ENCODE results near the gene TPRG1.
"Not testable (repeated sequence)": the region's sequence is repeated elsewhere in the genome, so short reads cannot be mapped to it uniquely, and the experiment has no call there.

The TPRG1 gene

DNA sequence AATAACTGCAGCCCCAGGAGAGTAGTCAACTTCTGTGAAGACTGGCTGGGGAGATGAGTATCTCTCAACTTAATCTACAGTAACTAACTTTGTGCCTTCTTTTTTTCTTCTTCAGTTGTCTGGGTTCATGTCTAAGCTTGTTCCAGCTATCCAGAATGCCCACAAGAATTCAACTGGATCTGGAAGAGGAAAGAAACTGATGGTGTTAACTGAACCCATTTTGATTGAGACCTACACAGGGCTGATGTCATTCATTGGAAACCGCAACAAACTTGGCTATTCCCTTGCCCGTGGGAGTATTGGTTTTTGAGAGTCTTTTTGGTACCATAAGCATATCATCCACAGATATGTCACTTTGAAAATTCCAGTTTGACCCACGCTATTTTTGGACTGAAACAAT, 148.7 kb downstream of the TPRG1 start:
- DNase-seq = no peak

DNA sequence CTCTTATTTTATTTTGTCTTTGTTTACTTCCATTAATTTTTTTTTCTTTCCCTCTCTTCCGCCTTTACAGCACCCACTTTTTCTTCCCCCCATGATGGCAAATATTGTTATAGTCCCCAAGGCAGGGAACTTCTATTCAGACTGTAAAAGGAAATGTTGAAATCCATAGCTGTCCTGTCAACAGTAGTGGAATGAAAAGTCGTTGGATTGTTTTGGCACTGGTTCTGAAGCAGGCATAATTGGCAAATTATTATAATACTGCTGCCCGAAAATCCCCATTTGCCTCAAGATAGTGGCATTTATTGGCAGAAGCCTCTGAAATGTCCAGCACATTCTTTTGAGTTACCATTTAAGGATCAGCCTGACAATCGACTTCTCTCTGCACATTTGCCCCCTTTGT, 150.6 kb downstream of the TPRG1 start:
- no peak for DNase-seq

DNA sequence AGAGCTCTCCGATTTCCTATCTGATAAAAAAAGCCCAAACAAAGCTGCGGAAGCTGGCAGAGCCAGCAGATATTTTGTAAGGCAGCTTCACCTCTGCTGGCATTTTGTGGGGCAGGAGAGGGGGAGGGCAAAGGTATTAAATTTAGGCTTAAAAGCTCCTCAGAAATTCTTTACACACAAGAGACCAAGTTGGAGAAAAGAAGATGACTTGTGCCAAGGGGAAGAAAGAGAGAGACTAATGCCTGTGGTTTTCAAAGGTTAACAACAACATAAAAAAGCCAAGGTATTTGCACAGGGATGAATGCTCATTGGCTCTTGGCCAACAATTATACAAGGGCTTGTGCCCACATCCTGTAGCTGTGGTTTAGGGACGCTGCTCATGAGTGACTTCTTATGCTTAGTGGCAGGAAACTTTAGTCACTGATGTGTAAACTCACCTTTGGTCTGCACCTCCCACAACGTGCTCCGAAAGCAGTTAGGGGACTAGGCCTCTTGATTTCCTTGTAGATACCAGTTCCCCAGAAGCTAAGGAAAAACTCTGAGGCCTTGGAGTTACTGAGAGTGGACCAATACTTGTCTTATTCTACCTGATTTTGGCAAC, 152.9 kb downstream of the TPRG1 start:
- DNase-seq = peak in 1 of 2 experiments; percentile 36

DNA sequence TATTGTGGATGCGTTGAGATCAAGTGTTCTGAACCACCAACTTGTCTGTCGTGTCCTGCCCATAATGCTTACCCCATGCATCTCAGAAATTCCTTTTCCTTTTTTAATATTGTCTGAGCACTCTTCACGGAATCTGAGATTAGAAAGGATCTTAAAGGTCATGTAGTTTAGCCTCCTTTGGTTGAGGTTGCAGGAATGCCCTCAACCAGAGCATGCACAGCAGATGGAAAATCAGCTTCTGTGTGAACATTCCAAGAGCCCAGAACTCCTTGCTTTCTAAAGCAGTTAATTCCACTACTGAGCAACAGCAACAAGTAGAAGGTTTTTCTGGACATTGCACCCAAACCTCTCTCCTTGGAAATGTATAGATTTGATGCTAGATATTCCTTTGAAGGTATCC, 153.7 kb downstream of the TPRG1 start:
- DNase-seq = no peak

DNA sequence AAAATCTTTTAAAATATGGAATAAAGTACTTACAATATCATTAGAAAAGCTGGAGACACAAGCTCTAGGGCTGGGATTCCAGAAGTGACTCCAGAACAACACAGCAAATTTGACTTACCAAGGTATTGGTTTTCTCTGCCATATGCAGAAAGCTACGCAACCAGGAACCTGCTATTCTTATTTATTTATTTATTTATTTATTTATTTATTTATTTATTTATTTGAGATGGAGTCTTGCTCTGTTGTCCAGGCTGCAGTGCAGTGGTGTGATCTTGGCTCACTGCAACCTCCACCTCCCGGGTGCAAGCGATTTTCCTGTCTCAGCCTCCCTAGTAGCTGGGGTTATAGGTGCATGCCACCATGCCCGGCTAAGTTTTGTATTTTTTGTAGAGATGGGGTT, 157.9 kb downstream of the TPRG1 start:
- not testable (repeated sequence) for DNase-seq

DNA sequence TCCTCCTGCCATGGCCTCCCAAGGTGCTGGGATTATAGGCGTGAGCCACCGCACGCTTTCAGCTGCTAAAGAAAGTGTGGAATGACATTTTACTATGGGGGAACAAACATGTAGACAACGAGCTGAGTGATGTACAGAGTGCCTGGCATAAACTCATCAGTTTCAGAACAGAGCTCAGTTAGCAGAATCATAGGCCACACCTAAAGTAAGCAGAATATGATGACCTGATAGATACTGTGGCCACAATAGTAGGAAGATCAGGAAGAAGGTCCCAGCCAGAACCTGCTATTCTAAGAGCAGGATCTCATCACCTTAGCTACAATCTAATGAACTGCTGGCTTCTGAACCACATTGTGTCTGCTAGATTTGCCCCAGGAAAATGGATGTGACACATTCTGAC, 158.3 kb downstream of the TPRG1 start:
- no peak for DNase-seq

DNA sequence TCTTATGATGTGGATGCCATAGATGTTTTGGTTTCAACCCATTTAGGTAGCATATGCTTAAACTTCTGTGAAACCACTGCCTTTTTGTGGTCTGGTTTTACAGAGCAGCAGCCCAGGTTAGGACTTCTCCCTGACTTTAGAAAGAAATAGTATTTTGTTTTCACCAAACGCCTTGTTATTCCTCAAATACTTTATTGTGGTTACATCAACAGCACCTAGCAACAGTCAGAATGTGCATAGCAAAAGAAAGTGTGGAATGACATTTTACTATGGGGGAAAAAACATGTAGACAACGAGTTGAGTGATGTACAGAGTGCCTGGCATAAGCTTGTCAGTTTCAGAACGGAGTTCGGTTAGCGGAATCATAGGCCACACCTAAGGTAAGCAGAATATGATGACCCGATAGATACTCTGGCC, 159.2 kb downstream of the TPRG1 start:
- DNase-seq = no peak

DNA sequence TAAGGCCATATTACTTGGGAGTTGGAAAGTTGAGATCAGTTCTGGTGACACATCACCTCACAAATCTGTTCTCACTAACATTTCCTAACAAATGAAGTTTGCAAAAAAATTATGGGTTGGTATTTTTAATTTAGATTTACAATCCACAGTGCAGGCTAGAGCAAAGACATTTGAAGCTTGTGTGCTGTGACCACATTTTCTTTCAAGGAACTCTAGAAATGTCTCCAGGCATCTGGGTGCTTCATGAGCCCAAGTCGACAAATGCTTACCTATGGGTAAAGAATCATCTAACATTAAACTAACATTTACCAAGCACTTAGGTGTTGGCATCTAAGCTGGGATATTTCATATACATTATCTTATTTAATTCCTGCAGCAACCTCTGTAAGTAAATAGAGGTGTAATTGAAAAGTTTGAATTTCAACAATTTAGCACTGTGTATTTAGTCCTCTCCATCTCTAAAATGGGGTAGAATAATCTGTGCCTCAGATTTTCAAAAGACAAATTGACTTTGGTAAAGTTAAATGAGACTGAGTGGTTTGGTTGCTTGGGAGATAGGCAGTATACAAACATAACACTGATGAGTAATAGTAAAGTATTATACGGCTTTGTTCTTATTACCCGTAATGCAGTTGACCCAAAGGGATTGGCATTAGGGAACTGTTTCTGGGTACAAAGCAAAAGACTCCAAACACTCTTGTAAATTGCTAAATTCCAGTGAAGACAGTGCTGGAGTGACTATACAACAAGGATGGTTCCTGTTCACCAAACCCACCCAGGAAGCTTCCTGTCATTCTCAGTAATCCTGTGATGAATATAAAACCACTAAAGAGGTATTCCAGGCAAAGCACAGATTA, 162.5 kb downstream of the TPRG1 start:
- no peak for DNase-seq

DNA sequence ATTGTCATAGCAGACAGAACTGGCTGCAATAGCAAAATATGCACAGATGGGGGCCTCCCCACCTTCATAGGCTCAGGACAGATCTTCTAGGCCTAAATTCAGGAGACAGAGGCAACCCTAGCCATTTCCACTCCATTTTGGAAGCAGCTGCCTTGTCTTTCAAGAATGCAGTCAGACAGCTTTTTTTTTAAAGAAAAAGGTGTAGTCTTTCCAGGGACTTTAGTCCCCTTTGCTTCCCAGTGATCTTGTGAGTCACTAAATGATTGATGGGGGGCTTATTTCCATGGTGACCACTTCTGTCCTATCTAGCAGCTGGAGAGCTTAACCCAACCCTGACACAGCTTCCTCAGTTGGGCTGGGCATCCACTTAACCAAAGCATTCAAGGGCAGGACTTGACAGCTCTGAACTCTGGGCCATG, 165.9 kb downstream of the TPRG1 start:
- DNase-seq = no peak

DNA sequence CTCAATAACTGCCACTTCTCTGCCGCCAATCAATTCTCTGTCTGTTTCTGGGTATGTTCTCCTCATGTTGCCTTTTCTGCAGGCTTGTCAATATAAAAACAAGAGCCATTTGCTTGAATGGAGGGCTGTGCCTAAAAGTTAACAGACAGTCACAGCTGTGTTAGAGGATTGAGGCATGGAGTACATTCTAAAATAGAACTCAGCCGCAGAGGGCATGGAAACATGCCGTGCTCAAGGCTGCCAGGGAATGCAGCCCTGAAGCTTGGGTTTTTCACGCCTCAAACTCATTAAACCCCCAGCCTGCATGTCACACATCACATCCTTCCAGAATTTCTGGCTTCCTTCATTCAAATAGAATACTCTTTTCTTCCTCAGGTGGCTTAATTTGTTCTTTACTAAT, 166.6 kb downstream of the TPRG1 start:
- DNase-seq = no peak

DNA sequence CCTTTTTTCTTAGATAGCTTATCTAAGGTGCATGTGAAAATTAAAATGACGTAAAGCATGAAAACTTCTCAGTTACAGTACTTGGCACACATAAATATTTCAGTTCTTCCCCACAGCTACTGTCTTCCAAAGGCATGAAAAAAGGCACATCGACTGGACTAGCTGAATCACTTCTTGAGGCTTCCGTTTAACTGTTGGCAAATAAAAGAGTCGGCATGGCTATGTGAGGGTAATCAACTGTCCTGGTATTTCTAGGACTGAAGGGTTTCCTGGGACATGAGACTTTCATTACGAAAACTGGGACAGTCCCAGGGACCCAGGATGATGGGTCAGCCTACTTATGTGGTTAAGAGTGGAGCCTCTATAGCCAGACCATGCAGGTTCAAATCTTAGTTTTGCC, 168.2 kb downstream of the TPRG1 start:
- no peak for DNase-seq

DNA sequence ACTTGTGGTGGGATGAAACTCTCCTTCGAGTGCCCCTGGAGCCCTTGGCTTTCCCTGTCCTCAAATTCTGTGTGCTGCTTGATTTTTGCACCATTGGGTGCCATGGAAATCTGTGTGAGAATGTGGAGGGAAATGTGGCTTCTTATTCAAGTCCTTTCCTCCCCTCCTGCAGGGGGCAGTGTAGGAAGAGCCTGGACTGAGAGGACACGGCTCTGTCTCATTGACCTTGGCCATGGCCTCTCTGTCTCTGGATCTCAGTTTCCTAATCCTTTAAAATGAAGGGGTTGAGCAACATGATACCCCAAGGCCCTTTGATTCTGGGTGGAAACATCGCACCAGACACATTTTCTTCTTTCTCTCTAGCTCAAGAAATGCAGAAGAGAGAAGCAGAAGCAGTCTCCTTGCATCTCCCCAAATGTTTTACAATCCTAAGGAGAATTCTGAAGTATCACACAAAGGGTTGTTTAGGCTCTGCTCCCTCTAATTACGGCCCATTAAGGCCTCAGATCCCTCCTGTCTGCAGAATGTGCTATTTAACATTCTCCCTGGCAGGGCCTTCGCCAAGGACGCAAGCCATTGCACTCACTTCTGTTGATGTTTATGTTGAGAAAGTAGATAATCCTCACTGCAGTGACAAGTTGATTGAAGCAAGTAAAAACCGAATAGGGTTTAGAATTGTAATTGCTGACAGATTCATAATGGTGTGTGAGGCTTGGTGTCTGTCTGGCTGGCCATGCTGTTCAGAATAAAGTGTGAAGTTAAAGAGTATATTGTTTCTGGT, 169.1 kb downstream of the TPRG1 start:
- no peak for DNase-seq

DNA sequence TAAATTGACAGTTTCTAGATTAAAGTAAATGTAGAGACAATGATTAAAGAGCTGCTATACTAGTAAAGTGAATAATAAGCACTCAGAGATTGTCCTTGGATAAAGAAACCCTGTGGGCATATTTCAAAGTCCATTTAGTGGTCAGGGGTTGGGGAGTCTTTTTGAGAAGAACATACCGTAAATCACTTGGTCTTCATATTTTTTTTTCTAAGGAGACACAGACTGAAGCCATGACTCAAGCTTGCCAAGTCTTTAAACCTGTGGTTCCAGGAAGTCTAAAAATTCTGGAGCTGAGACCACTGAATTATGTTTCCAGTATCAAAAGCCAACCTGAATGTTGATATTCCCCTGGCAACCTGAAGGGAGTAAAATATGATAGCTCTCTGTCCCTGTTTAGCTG, 171.0 kb downstream of the TPRG1 start:
- no peak for DNase-seq

DNA sequence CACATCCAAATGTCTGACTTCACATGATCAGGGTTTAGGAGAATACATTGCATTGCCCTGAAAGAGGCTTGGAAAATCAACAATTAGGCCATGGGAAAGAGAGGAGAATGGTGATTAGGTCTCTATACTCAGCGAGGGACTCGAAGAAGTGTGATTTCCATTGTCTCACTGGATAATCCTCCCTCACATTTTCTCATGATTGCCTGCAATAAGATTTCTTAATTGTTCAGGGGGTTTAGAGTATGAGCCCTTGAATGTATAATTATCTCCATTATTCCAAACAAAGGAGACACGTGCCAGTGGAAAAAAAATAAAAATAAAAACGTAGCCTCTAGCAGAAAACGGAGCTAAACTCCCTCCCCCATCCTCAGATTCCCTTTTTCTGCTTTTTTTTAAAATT, 173.2 kb downstream of the TPRG1 start:
- DNase-seq = no peak

DNA sequence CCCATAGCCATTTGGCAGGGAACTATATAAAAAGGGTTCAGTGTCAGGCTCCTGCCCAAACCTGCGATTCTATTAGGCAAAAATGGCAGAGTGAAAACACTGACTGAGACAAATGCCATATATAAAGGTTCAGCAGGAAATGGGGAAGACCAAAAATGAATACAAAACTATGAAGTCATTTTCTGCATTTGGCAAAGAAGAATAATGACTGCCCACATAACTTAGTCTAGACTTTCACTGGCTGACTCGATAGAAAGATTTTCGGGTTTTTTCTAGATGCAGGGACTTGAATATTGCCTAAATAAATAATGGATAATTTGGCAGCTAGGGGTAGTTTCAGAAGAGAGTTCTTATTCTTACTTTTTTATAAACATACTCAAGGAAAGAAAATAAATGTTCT, 178.0 kb downstream of the TPRG1 start:
- no peak for DNase-seq

DNA sequence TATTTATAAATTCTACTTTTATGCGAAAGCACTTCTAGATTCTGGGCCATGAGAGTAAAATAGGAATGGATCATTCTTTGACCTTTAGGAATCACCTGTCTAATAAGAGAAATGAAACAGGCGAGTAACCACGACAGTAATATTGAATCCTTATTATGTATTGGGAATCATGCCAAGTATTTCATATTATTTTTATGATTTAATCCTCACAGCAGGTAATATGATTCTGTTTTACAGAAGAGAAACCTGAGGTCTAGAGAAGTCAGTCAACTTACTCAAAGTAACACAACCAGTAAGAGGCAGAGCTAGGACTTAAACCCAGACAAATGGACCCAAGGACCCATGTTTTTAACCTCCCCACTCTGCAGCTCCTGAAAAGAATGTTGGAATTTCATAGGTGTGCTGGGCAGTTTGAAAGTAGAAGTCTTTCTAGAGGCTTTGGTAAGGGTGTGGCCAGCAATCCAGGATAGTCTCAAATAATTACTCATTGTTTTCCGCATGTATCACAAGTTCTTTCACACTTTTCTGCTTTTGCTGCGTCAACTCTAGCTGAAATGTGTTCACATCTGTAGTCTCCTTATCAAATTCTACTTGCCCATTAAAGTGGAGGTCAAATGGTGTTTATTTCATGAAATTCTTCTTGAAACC, 181.7 kb downstream of the TPRG1 start:
- DNase-seq = no peak

DNA sequence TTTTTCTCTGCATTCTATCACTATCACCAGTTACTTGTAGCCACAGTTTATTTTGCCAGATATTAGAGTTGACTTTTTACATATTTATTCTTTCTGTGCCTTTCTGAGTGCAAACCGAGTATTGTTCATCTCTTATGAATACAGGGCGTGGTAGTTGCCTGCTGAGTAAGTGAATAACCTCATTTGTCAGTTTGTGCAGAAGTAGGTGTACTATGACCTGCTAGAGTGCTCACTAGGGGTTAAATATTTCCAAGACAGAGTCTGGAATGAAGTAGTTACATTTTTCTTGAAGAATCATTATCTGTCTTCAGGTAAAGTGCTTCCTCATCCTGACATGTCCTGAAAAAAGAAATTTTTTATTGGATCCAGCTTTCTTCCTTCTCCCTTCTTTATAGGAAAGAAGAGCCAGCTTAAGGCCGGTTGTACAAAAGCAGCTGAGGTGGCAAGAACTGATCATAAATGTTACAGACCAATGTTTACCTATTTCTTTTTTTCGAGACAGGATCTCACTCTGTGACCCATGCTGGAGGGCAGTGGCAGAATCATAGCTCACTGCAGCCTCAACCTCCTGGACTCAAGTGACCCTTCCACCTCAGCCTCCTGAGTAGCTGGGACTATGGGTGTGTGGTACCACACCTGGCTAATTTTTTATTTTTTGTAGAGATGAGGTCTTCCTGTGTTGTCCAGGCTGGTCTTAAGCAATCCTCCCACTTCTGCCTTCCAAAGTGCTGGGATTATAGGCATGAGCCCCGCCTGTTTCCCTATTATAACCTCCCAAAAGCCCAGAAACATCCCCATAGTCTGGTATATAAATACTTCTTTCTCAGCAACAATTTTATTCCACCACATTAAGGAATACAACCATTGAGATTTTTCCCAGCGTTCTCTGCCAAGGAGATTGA, 182.5 kb downstream of the TPRG1 start:
- DNase-seq = no peak

DNA sequence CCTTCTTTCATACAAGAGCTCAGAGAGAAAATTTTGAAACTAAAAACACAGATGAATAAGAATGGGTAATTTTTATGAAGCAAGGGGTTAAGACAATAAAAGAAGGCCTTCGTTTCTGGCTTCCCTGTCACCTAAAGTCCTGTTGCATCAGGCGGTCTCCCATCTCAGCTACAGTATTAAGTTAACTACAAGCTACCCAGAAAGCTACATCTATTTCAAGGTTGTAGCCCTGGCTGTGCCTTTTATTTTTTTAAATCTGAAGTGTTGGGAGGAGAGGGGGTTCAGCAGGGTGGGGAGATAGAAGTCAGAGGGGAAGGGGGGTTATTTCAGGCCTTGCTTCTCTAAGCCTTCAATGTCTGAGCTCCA, 183.3 kb downstream of the TPRG1 start:
- no peak for DNase-seq

DNA sequence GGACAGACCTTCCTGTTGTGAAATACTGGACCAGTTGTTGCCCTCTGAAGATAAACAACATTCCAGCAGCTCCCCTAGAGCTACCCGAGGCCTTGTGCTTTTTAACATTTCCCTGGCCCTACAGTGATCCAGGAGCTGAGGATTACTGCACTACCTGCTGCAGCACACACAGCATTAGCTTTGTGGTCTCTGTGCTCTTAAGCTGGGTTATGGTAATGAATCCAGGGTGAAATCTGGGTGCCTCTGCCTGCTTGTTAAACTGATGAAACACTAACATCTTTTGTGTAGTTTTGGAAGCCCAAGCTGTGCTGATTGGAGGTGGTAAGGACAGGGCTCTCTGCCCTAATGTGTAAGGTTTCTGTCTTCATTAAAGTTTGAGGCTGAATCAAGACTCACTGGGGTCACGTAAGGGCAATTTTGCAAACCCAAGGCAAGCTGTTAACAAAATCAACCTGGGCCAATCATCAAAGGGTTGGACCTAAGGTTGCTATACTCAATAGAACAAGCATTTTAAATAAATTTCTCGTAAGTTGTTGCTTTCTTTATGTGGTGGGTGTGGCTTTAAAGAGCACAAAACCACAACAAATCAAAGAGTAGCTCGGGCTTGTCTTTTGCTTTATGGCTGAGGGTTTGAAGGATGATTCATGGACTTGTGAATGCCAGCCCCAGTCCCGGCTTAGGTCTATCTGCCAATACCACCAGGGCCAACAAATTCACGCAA, 183.9 kb downstream of the TPRG1 start:
- peak in 1 of 2 experiments; percentile 38 for DNase-seq

DNA sequence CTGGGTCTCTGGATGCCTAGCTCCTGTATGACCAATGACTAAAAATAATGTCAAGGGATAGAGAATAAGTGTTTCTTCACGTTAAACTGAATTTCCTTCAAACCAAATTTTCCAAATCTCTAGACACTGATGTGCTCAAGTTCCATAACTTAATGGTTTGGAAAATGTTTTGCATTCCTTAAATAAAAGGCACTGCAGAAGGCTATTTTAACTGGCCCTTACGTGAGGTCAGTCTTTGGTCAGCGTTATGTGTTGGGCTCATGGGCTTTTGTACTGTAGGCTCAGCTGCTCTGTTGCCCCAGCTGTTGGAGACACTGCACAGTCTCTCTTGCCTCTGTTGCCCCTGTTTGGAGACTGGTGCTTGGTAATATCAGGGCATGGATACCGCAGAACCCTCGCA, 188.5 kb downstream of the TPRG1 start:
- DNase-seq = no peak

DNA sequence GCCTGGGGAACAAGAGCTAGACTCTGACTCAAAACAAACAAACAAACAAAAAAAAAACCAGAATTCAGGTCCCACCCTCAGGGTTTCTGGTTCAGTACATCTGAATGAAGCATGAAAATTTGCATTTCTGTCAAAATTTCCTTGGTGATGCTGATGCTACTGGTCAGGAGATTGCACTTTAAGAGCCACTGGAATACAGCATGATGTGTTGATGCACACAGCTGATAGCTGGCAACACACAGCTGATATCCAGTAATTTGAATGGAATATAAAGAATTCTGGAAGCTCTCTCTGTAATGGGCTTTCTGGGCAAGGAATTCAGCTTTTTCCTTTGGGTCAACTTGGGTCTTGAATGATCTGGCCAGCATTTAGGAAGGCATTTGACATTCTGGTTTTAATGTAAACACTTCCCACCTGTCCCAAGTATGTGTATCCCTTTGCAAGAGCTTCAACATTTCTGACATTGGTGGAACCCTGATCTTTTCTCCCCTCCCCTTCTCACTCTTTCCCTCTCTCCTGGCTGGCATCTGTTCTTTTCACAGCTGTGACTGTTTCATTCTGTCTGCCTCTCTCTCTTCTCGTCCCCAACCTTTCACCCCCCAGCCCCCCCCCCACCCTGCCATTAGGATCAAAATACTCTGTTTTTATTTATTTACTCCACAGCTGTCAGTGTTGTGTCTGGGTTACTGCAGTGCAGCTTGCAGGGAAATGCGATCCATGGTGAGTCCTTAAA, 189.5 kb downstream of the TPRG1 start:
- no peak for DNase-seq
